H7 (cell line): Measurements from ENCODE around the gene SYT11. TPM values are rescaled to one million over a fixed set of nuclear protein-coding genes. Genes with fewer than 3 reads are reported as not detected.

Source experiments
- DNase-seq: peaks from one replicate; pipeline ENCODE4 v3.0.0; 2012
- H3K27me3 ChIP-seq: 2 replicates; pipeline ENCODE4 v1.6.0; 2011; ENCODE audit warnings: mild to moderate bottlenecking, low read length; ENCODE audit not compliant: control insufficient read depth, insufficient read depth
- H3K36me3 ChIP-seq: replicated peaks from 2 replicates; pipeline ENCODE4 v1.5.1; 2011; ENCODE audit warnings: low read length; ENCODE audit not compliant: control insufficient read depth, insufficient read depth
- H3K4me3 ChIP-seq: 2 replicates; pipeline ENCODE4 v1.5.1; 2011; ENCODE audit warnings: low read depth, mild to moderate bottlenecking, control low read depth, low read length, moderate library complexity; ENCODE audit not compliant: insufficient read depth
- total RNA-seq: library from RNA; depleted of rRNA; stranded (reverse); fragments of >200 nt; shearing (Covaris generic); gene quantifications from 2 replicates; pipeline ENCODE4 v1.2.3, GENCODE V29; 2014; rRNA removed

The SYT11 gene
- total RNA-seq, 1 experiment from 2014 or later, result 9.6 TPM

DNA sequence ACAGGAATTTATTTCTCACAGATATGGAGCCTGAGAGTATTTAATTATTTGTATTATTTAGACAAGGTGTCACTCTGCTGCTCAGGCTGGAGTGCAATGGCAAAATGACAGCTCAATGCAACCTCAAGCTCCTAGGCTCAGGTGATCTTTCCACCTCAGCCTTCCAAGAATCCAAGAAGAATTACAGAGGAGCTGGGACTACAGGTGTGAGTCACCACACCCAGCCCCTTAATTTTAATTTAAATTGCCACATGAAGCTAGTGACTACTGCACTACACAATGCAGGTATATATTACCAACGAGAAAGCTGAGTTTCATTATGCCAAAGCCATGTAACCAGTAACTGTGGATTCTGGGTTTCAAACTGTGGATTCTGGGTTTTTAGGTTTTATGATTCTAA lies 72.7 kb downstream of the SYT11 start:
- DNase-seq, result no peak
- H3K27me3 ChIP-seq, result no peaks in the 10 kb centered on the region
- peaks cover 35% of the 10 kb centered on the region for H3K36me3 ChIP-seq
- no peak overlapping the region for H3K4me3 ChIP-seq

DNA sequence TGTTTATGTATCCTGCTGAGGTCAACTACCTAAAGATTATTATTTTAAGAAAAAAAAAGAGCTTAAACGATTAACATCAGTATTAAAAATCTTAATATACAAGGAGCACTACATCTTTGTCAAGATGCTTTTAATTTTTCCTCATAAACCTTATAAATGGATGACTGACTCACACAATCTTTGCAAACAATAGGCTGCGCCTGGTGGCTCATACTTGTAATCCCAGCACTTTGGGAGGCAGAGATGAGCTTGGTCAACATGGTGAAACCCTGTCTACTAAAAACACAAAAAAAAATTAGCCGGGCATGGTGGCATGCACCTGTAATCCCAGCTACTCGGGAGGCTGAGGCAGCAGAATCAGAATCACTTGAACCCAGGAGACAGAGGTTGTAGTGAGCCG lies 73.1 kb downstream of the SYT11 start:
- no peaks in the 10 kb centered on the region for H3K27me3 ChIP-seq
- DNase-seq, result no peak
- H3K36me3 ChIP-seq, result peaks cover 32% of the 10 kb centered on the region
- no peak overlapping the region for H3K4me3 ChIP-seq

DNA sequence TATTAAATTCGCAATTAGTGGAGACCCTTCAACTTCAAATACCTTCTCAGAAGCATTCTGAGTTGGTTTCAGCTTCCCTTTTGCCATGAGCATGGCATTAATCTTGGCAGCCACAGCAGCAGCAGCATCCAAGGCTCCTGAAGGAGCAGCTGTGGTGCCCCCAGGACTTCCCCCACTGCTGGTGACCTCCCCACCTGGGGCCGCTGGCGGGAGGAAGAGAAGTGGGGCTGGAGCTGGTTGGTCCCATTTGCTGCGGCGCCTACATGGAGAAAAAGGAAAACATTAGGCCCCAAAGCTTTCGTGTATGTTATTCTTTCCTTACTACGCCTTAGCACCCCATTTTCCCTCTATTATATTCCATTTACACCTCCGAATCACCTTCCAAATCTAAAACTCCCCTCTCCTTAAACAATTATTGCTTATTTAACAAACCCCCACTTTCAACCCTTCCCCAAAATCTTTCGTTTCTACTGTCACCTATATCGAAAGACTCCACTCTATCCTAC lies 74.3 kb downstream of the SYT11 start:
- Histone ChIP-seq H3K4me3 (peak overlapping the region; percentile 87), H3K36me3 (peaks cover 27% of the 10 kb centered on the region), H3K27me3 (no peaks in the 10 kb centered on the region)
- DNase-seq, result peak; percentile 53

DNA sequence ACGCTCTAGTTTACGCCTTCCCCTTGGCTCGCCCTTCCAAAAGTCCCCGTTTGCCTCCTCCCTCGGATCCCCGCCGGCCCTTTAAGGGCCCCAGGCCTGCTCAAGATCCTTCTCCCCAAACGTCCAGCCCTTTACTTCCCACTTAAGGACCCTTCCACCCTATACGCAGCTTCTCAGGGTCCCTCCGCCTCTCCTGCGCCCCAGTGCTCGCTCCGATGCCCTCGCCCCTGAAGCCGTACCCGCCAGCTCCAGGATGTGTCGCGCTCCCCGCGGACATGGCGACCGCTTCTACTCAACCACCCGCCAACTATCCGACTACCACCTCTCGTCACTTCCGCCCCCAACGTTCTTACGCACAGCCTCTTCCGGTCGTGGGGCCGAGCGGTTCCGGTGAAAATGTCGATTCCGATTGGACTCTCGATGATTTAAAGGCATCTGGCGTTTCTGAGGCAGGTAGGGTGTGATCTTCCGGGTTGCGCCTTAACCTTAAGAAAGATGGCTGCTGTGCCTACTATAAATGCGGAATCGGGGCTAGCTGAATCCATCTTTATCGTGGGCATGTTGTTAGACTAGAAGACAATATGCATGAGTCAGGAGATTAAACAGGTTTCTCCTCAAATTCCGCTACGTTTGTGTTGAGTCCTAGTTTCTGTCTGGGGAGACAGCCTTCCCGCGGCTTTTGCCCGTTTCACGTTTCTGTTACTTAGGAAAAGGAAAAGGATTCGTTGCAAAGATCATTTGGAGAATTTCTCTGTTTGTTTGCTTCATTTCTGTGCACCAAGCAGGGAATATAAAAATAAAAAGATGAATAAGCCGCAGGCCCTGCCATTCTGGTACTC lies 74.9 kb downstream of the SYT11 start, which contains the start of gene KHDC4:
TSS of gene KHDC4 (minus strand) at position 317 of the 839 bp plus-strand sequence. CDS start at position 277, 40 bp downstream.
- H3K36me3 ChIP-seq, result peaks cover 21% of the 10 kb centered on the region
- peak within 1 kb of the TSS; percentile 87 for H3K4me3 ChIP-seq
- peak; percentile 94 for DNase-seq

More for the DNA sequence above, 74.9 kb downstream of the SYT11 start, which contains the start of gene KHDC4:
- H3K27me3 ChIP-seq, result no peaks in the 10 kb centered on the region

Other genes with a start within 250 kb of the SYT11 start
- 57.6 and 68.0 TPM in 2 replicates for gene MSTO1, start 249.3 kb upstream of the SYT11 start, total RNA-seq
- gene YY1AP1, start 170.8 kb upstream of the SYT11 start, total RNA-seq, result 46.8 and 69.7 TPM in 2 replicates
- gene DAP3, start 170.5 kb upstream of the SYT11 start, total RNA-seq, result 104 and 138 TPM in 2 replicates
- 30.7 and 42.5 TPM in 2 replicates for gene GON4L, start 2.4 kb upstream of the SYT11 start, total RNA-seq
- gene RIT1, start 51.8 kb downstream of the SYT11 start, total RNA-seq, result 39.1 and 47.1 TPM in 2 replicates
- 58.4 and 78.1 TPM in 2 replicates for gene KHDC4, start 74.8 kb downstream of the SYT11 start, total RNA-seq
- not detected in 2 replicates for gene RXFP4, start 82.1 kb downstream of the SYT11 start, total RNA-seq
- 97.1 and 104 TPM in 2 replicates for gene ARHGEF2, start 119.0 kb downstream of the SYT11 start, total RNA-seq
- gene SSR2, start 161.4 kb downstream of the SYT11 start, total RNA-seq, result 427 and 445 TPM in 2 replicates
- 64.6 and 66.3 TPM in 2 replicates for gene UBQLN4, start 194.2 kb downstream of the SYT11 start, total RNA-seq
- 58.0 and 74.1 TPM in 2 replicates for gene LAMTOR2, start 195.2 kb downstream of the SYT11 start, total RNA-seq
- gene RAB25, start 201.6 kb downstream of the SYT11 start, total RNA-seq, result 18.3 and 27.6 TPM in 2 replicates
- 52.7 and 65.2 TPM in 2 replicates for gene MEX3A, start 222.9 kb downstream of the SYT11 start, total RNA-seq